ENCODE data around the gene TMEM161A. TPM values are rescaled to one million over a fixed set of nuclear protein-coding genes. Genes with fewer than 3 reads are reported as not detected.

The TMEM161A gene
- total and polyA plus RNA-seq, 2 of the 13 experiments (the other 11 are each of a cell fraction or from before 2014, with no cell fraction given) = 25.9 to 31.4 TPM

DNA sequence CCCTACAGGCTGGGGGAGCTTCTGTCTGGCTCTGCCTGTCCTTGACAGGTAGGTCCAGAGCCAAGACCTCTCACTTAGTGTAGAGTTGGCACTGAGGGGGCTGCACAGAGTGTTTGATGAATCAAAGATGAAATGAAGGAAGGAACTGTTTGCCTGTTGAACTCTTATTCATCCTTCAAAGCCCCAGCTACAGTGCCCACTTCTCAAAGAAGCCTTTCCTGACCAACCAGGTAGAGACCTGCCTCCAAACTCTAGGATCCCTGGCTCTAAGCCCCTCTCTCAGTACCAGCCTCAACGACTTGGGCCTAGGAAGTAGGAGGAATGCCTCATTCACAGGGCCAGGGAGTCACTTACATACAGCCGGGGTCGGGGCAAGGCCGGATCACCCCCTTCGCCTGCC lies 9.1 kb upstream of the TMEM161A start:
- CTCF ChIA-PET (ENCODE audit: low intra/inter-chr PET ratio, low total read pairs) = interaction anchor here (5.0 kb wide), 1 partner anchor 27 kb away, joined by 88 read pairs; no protein-coding TSS in a partner anchor
- POLR2A ChIA-PET = no interaction called here
- no peak overlapping the region for H3K4me2 ChIP-seq (ENCODE audit: low read depth, low read length)
- peaks cover 2 to 11% of the 10 kb centered on the region in 2 experiments; a peak in 3 of 5 replicates for H3K36me3 ChIP-seq (replicated peaks in 1 of 2; ENCODE audit: control insufficient read depth in 1 of 2, insufficient read depth in 2 of 2, low read length in 2 of 2)
- H3K4me1 ChIP-seq (ENCODE audit: insufficient read depth, low read length) = no peaks in the 10 kb centered on the region
- FAIRE-seq = no peak
- DNase-seq (ENCODE audit: low spot score) = no peak
- no peak overlapping the region for H3K9ac ChIP-seq (ENCODE audit: insufficient read depth, low read depth, low read length)
- no CpG with 5 or more reads among the region's 5 CpGs for WGBS (ENCODE audit: low lambda C conversion rate)
- H4K20me1 ChIP-seq (ENCODE audit: insufficient read depth, low read length) = no peaks in the 10 kb centered on the region
- H2AFZ ChIP-seq (ENCODE audit: low read length) = no peak overlapping the region
- no peak overlapping the region for H3K4me3 ChIP-seq (replicated peaks in 1 of 3; ENCODE audit: insufficient read depth in 1 of 3, low read depth in 2 of 3, low read length in 3 of 3)
- H3K27me3 ChIP-seq (ENCODE audit: control insufficient read depth in 1 of 2, insufficient read depth in 2 of 2, low read length in 2 of 2) = no peaks in the 10 kb centered on the region
- ATAC-seq = no peak
- no peaks in the 10 kb centered on the region for H3K9me3 ChIP-seq (ENCODE audit: low read length)
- no peaks in the 10 kb centered on the region for H3K79me2 ChIP-seq (ENCODE audit: insufficient read depth, low read length)
- no peak overlapping the region for H3K27ac ChIP-seq (ENCODE audit: extremely low read length, insufficient read depth, low read length)
- in situ Hi-C loops (cut with HindIII; ENCODE audit: extremely low pct_ligation_motif_present, low pct_unique_long_range_greater_than_20kb) = no loop called here
- intact Hi-C loops (cut with micrococcal nuclease; ENCODE audit: unreplicated experiment) = no loop called here
- no TSS peak for BruUV-seq (replicated peaks)
- TF ChIP-seq DNMT3B (CRISPR knock-in tag; conservative IDR thresholded peaks at IDR 0.05) = no peak
- TF ChIP-seq RBM39 (IDR thresholded peaks at IDR 0.05; ENCODE audit: low read depth, low read length, poor library complexity, severe bottlenecking) = no peak
- TF ChIP-seq ZNF124 (CRISPR knock-in tag; IDR thresholded peaks at IDR 0.05) = no peak
- TF ChIP-seq ZNF781 (CRISPR knock-in tag; IDR thresholded peaks at IDR 0.05; ENCODE audit: borderline replicate concordance, not compliant biosample characterization) = no peak
- no peak for TF ChIP-seq RFX1 (IDR thresholded peaks at IDR 0.05)
- no peak for TF ChIP-seq PAF1 (CRISPR knock-in tag; IDR thresholded peaks at IDR 0.05)
- no peak for TF ChIP-seq NFATC3 (CRISPR knock-in tag; IDR thresholded peaks at IDR 0.05)
- TF ChIP-seq ZNF12 (CRISPR knock-in tag; IDR thresholded peaks at IDR 0.05) = no peak
- TF ChIP-seq, protein P1, sequence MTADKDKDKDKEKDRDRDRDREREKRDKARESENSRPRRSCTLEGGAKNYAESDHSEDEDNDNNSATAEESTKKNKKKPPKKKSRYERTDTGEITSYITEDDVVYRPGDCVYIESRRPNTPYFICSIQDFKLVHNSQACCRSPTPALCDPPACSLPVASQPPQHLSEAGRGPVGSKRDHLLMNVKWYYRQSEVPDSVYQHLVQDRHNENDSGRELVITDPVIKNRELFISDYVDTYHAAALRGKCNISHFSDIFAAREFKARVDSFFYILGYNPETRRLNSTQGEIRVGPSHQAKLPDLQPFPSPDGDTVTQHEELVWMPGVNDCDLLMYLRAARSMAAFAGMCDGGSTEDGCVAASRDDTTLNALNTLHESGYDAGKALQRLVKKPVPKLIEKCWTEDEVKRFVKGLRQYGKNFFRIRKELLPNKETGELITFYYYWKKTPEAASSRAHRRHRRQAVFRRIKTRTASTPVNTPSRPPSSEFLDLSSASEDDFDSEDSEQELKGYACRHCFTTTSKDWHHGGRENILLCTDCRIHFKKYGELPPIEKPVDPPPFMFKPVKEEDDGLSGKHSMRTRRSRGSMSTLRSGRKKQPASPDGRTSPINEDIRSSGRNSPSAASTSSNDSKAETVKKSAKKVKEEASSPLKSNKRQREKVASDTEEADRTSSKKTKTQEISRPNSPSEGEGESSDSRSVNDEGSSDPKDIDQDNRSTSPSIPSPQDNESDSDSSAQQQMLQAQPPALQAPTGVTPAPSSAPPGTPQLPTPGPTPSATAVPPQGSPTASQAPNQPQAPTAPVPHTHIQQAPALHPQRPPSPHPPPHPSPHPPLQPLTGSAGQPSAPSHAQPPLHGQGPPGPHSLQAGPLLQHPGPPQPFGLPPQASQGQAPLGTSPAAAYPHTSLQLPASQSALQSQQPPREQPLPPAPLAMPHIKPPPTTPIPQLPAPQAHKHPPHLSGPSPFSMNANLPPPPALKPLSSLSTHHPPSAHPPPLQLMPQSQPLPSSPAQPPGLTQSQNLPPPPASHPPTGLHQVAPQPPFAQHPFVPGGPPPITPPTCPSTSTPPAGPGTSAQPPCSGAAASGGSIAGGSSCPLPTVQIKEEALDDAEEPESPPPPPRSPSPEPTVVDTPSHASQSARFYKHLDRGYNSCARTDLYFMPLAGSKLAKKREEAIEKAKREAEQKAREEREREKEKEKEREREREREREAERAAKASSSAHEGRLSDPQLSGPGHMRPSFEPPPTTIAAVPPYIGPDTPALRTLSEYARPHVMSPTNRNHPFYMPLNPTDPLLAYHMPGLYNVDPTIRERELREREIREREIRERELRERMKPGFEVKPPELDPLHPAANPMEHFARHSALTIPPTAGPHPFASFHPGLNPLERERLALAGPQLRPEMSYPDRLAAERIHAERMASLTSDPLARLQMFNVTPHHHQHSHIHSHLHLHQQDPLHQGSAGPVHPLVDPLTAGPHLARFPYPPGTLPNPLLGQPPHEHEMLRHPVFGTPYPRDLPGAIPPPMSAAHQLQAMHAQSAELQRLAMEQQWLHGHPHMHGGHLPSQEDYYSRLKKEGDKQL (CRISPR knock-in tag; IDR thresholded peaks at IDR 0.05; ENCODE audit: low read depth) = no peak
- no peak for TF ChIP-seq STAT5B (CRISPR knock-in tag; IDR thresholded peaks at IDR 0.05)
- TF ChIP-seq, protein P2, sequence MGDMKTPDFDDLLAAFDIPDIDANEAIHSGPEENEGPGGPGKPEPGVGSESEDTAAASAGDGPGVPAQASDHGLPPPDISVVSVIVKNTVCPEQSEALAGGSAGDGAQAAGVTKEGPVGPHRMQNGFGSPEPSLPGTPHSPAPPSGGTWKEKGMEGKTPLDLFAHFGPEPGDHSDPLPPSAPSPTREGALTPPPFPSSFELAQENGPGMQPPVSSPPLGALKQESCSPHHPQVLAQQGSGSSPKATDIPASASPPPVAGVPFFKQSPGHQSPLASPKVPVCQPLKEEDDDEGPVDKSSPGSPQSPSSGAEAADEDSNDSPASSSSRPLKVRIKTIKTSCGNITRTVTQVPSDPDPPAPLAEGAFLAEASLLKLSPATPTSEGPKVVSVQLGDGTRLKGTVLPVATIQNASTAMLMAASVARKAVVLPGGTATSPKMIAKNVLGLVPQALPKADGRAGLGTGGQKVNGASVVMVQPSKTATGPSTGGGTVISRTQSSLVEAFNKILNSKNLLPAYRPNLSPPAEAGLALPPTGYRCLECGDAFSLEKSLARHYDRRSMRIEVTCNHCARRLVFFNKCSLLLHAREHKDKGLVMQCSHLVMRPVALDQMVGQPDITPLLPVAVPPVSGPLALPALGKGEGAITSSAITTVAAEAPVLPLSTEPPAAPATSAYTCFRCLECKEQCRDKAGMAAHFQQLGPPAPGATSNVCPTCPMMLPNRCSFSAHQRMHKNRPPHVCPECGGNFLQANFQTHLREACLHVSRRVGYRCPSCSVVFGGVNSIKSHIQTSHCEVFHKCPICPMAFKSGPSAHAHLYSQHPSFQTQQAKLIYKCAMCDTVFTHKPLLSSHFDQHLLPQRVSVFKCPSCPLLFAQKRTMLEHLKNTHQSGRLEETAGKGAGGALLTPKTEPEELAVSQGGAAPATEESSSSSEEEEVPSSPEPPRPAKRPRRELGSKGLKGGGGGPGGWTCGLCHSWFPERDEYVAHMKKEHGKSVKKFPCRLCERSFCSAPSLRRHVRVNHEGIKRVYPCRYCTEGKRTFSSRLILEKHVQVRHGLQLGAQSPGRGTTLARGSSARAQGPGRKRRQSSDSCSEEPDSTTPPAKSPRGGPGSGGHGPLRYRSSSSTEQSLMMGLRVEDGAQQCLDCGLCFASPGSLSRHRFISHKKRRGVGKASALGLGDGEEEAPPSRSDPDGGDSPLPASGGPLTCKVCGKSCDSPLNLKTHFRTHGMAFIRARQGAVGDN (CRISPR knock-in tag; IDR thresholded peaks at IDR 0.05) = no peak
- TF ChIP-seq PHF21A (CRISPR knock-in tag; IDR thresholded peaks at IDR 0.05) = no peak
